Stimulated activated effector memory CD8-positive, alpha-beta T cell treated with anti-CD3 and anti-CD28 coated beads, Interleukin-12 subunit alpha, Interleukin-12 subunit beta, amount 100 ng/mL, for 72 hours (primary cell): ENCODE results near the gene SMCO2.

Source experiments
- ATAC-seq: fragments of 150-1000 bp; cut with Tn5 transposase; 2 replicates; pipeline ENCODE4 v1.10.0; 2021
- DNase-seq, 2 donors: peaks; one replicate each; pipeline ENCODE4 v3.0.0; 2021 to 2022; ENCODE audit warnings: low spot score in 2 of 2
- H3K27ac Mint-ChIP-seq: one replicate; pipeline ENCODE4 v1.8.0; 2022; ENCODE audit warnings: mild to moderate bottlenecking, mixed read lengths
- H3K36me3 Mint-ChIP-seq: one replicate; pipeline ENCODE4 v1.8.0; 2022; ENCODE audit warnings: mild to moderate bottlenecking, mixed read lengths
- H3K4me1 Mint-ChIP-seq: one replicate; pipeline ENCODE4 v1.8.0; 2022; ENCODE audit warnings: mixed read lengths
- H3K4me3 Mint-ChIP-seq: one replicate; pipeline ENCODE4 v1.8.0; 2022; ENCODE audit warnings: mild to moderate bottlenecking, mixed read lengths
- H3K9me3 Mint-ChIP-seq: one replicate; pipeline ENCODE4 v1.8.0; 2022; ENCODE audit warnings: mixed read lengths

Gene SMCO2

GRCh38 chr12:27446436-27446835 lies at the start of gene SMCO2:
Gene SMCO2 (plus strand): TSS chr12:27446736. CDS start chr12:27470632, 23,896 bp downstream.
- H3K4me1 Mint-ChIP-seq, result no peaks in the 10 kb centered on the region
- H3K9me3 Mint-ChIP-seq, result no peaks in the 10 kb centered on the region
- DNase-seq, result no peak
- ATAC-seq, result no peak
- no peak within 1 kb of the TSS for H3K4me3 Mint-ChIP-seq
- no peaks in the 10 kb centered on the region for H3K36me3 Mint-ChIP-seq
- no peak within 1 kb of the TSS for H3K27ac Mint-ChIP-seq

GRCh38 chr12:27398466-27398865 lies 48.1 kb upstream of the SMCO2 start:
- ATAC-seq, result no peak
- Mint-ChIP-seq H3K4me1 (no peaks in the 10 kb centered on the region), H3K4me3 (no peak overlapping the region), H3K36me3 (no peaks in the 10 kb centered on the region), H3K9me3 (no peaks in the 10 kb centered on the region), H3K27ac (no peak overlapping the region)
- DNase-seq, result no peak

DNA sequence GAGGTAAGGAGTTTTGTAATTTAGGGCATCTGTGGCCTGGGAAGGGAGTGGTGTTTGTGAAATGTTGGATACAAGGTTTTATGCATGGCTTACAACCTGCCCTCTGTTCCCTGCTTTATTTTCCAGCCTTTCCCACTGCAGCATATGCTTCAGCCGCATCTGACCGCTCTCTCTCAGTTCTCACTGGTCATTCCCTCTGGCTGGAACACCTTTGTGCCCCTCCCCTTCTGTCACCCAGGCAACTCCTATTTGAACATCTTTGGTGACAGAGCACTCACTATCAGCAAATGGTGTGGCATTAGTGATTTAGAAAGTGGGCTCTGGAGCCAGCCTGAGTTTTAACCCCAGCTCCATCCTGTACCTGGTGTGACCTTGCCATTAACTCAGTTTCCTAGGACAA lies 47.5 kb upstream of the SMCO2 start:
- DNase-seq, result no peak
- no peak for ATAC-seq
- Mint-ChIP-seq H3K36me3 (no peaks in the 10 kb centered on the region), H3K4me3 (no peak overlapping the region), H3K4me1 (no peaks in the 10 kb centered on the region), H3K27ac (no peak overlapping the region), H3K9me3 (no peaks in the 10 kb centered on the region)

DNA sequence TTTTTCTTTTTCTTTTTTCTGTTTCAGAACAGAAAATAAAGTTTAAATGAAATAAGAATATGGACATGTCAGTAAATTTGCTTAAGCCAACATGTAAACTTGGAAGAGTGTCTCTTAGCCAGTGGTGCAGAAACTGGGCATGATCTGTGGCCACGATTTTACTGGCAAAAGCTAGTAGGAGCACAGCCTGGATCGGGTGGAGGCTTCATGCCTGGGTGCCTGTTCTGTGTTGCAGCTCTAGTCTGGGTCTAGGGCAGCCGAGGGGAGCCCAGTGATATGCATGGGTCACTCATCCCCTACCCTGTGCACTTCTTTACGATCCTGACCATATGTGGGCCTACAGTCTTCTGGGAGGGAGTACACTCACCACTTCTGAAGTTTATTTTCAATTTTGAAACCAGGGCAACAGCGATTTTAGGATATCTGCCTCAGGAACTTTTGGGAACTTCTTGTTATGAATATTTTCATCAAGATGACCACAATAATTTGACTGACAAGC lies 45.6 kb upstream of the SMCO2 start:
- Mint-ChIP-seq H3K4me1 (no peaks in the 10 kb centered on the region), H3K4me3 (no peak overlapping the region), H3K27ac (no peak overlapping the region), H3K36me3 (no peaks in the 10 kb centered on the region), H3K9me3 (no peaks in the 10 kb centered on the region)
- ATAC-seq (no peak), DNase-seq (no peak)

- Mint-ChIP-seq H3K4me1 (no peaks in the 10 kb centered on the region), H3K36me3 (no peaks in the 10 kb centered on the region), H3K27ac (no peak overlapping the region), H3K9me3 (no peaks in the 10 kb centered on the region), H3K4me3 (no peak overlapping the region)
- no peak for DNase-seq
- ATAC-seq, result no peak
Measured at GRCh38 chr12:27412047-27412446, 34.5 kb upstream of the SMCO2 start.

- ATAC-seq (no peak), DNase-seq (no peak)
- Mint-ChIP-seq H3K27ac (no peak overlapping the region), H3K36me3 (no peaks in the 10 kb centered on the region), H3K9me3 (no peaks in the 10 kb centered on the region), H3K4me3 (no peak overlapping the region), H3K4me1 (no peaks in the 10 kb centered on the region)
Measured at GRCh38 chr12:27422697-27423096, 23.8 kb upstream of the SMCO2 start.

GRCh38 chr12:27424631-27425230 lies 21.8 kb upstream of the SMCO2 start:
- Mint-ChIP-seq H3K4me3 (no peak overlapping the region), H3K36me3 (no peaks in the 10 kb centered on the region), H3K9me3 (no peaks in the 10 kb centered on the region), H3K4me1 (no peaks in the 10 kb centered on the region), H3K27ac (no peak overlapping the region)
- DNase-seq (no peak), ATAC-seq (no peak)

GRCh38 chr12:27425306-27425705 lies 21.2 kb upstream of the SMCO2 start:
- DNase-seq, result no peak
- peak overlapping the region; percentile 10 for H3K27ac Mint-ChIP-seq
- no peaks in the 10 kb centered on the region for H3K36me3 Mint-ChIP-seq
- no peaks in the 10 kb centered on the region for H3K4me1 Mint-ChIP-seq
- no peaks in the 10 kb centered on the region for H3K9me3 Mint-ChIP-seq
- H3K4me3 Mint-ChIP-seq, result no peak overlapping the region
- ATAC-seq, result no peak

DNA sequence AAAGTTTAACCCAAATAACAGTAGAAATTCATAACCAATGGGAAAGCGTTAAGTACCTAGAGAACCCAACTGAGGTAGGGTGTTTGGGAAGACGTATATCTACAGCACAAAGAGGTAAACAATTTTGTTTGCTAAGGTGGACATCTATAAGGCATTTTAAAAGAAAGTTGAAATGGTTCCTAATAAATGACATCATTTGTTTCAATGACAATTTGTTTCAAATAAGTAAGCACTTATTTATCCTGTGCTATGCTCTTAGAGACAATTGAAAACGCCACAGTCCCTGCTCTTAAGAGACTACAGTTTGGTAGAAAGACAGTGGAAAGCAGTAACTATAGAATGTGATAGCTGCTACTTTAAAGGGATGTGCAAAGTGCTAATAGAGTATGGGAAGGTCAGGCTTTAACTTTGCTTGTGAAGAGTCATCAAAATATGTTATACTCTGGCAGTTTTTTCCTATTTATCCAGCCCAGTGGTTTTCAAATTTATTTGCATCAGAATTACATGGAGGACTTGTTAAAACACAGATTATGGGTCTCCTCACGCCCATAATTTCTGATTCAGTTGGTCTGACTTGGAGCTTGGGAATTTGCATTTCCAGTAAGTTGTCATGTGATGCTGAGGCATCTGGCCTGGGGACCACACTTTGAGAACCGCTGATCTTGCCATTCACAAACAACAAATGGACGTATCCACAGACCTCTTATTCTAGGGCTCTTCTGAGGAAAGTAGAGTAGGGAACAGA lies 19.6 kb upstream of the SMCO2 start:
- no peak for ATAC-seq
- Mint-ChIP-seq H3K9me3 (no peaks in the 10 kb centered on the region), H3K4me1 (no peaks in the 10 kb centered on the region), H3K27ac (no peak overlapping the region), H3K4me3 (no peak overlapping the region), H3K36me3 (no peaks in the 10 kb centered on the region)
- no peak for DNase-seq

DNA sequence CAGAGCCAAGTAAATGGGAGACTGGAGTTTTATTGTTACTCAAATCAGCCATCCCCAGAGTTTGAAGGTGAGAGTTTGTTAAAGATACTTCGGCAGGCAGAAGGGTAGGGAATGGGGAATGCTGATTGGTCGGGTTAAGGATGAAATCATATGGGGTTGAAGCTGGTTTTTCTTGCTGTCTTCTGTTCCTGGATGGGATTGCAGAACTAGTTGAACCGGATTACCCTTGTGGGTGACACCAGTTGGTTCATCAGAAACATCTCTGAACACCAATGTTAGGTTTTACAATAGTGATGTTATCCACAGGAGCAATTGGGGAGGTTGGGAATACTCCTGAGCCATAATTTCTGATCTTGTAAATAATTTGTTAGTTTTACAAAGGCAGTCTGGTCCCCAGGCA lies 18.7 kb upstream of the SMCO2 start:
- Mint-ChIP-seq H3K27ac (no peak overlapping the region), H3K4me1 (no peaks in the 10 kb centered on the region), H3K36me3 (no peaks in the 10 kb centered on the region), H3K9me3 (no peaks in the 10 kb centered on the region), H3K4me3 (no peak overlapping the region)
- no peak for ATAC-seq
- DNase-seq, result no peak

DNA sequence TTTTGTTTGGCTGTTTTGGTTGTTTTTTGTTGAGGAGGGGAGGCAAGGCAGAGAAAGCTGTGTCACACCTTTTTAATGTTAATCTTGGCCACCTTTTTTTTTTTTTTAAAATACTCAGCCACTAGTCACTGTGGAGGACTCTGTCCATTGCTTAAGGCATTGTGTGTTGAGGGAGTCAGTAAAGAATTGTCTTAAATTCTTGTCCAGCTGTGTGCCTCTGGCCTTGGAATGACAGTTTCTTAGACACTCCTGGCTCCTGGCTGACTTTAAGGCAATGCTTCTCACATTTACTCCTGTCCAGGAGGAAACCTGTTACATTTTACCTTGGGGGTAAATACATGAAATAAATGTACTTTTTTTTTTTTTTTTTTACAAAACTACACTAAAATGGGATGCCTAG lies 18.1 kb upstream of the SMCO2 start:
- Mint-ChIP-seq H3K9me3 (no peaks in the 10 kb centered on the region), H3K4me3 (no peak overlapping the region), H3K27ac (no peak overlapping the region), H3K4me1 (no peaks in the 10 kb centered on the region), H3K36me3 (no peaks in the 10 kb centered on the region)
- ATAC-seq (no peak), DNase-seq (no peak)

DNA sequence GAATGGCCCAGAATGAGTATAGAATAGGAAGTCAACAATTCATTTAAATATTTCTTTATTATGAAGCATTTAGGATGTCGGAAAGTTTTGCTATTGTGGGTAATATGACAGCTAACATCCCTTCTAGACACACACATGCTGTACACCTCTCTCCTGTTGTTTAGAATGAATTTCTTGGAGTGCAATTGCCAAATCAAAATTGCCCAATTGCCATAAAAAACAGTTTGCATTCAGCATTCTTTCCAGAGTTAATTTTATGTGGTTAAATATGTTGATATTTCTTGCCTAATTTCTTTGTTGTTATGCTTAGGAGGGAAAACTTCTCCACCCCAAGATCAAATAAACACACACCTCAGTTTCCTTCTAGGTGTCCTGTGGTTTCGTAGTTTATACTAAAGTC lies 16.9 kb upstream of the SMCO2 start:
- H3K36me3 Mint-ChIP-seq, result no peaks in the 10 kb centered on the region

DNA sequence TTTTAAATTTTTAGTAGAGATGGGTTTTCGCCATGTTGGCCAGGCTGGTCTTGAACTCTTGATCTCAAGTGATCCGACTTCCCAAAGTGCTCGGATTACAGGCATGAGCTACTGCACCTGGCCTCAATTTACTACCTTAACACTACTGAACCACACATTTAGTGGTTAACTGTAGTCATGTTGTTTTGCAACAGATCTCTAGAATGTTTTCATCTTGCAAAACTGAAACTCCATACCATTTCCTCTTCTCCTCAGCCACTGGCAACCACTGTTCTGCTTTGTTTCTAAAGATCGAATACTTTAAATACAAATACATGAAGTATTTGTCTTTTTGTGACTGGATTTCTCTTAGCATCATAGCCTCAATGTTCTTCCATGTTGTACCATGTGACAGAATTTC lies 15.4 kb upstream of the SMCO2 start:
- ATAC-seq (no peak), DNase-seq (no peak)
- no peak overlapping the region for H3K4me3 Mint-ChIP-seq
- no peak overlapping the region for H3K27ac Mint-ChIP-seq
- peaks cover 11% of the 10 kb centered on the region for H3K4me1 Mint-ChIP-seq
- H3K9me3 Mint-ChIP-seq, result no peaks in the 10 kb centered on the region
- no peaks in the 10 kb centered on the region for H3K36me3 Mint-ChIP-seq

More for the DNA sequence above, 16.9 kb upstream of the SMCO2 start:
- H3K4me3 Mint-ChIP-seq, result no peak overlapping the region
- DNase-seq (no peak), ATAC-seq (no peak)
- H3K4me1 Mint-ChIP-seq, result no peaks in the 10 kb centered on the region
- H3K27ac Mint-ChIP-seq, result no peak overlapping the region
- no peaks in the 10 kb centered on the region for H3K9me3 Mint-ChIP-seq

GRCh38 chr12:27434673-27435565 lies 11.6 kb upstream of the SMCO2 start:
- peaks cover 17% of the 10 kb centered on the region for H3K4me1 Mint-ChIP-seq
- H3K4me3 Mint-ChIP-seq, result no peak overlapping the region
- DNase-seq, result no peak
- H3K36me3 Mint-ChIP-seq, result no peaks in the 10 kb centered on the region
- ATAC-seq, result peak; percentile 45
- H3K27ac Mint-ChIP-seq, result no peak overlapping the region
- H3K9me3 Mint-ChIP-seq, result no peaks in the 10 kb centered on the region

DNA sequence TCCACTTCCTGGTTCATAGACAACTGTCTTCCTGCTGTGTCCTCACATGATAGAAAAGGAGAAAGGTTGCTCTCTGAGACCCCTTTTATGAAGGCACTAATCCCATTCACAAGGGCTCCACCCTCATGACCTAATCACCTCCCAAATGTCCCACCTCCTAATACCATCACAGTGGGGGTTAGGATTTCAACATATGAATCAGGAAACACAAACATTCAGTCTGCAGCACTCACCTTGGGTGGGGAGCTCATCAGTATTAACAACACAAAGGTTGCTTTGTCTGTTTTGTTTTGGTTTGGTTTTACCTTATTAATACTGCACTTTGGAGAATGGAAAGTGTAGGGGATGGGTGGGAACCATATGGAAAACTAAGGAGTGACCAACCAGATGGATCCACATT lies 10.5 kb upstream of the SMCO2 start:
- Mint-ChIP-seq H3K36me3 (no peaks in the 10 kb centered on the region), H3K27ac (no peak overlapping the region), H3K4me3 (no peak overlapping the region), H3K9me3 (no peaks in the 10 kb centered on the region), H3K4me1 (peaks cover 17% of the 10 kb centered on the region)
- no peak for DNase-seq
- ATAC-seq, result no peak
